C1 segment of cervical spinal cord (tissue), 14 donors: ENCODE results near the gene PRKCQ.

Experiments
- DNase-seq, 14 donors: peaks; one replicate each; lab custom pipeline; 2025; lab: John Stamatoyannopoulos, UW

PRKCQ gene

DNA sequence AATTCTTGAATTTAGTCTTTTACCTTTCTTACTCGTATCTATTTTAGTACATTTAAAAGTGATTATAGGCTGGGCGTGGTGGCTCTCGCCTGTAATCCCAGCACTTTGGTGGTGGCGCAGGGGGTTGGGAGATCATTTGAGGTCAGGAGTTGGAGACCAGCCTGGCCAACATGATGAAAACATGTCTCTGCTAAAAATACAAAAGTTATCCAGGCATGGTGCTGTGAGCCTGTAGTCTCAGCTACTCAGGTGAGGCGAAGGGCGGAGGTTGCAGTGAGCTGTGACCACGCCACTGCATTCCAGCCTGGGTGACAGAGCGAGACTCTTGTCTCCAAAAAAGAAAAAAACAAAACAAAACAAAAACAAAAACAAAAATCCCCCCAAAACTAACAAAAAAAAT lies 12.2 kb downstream of the PRKCQ start:
- no peak for DNase-seq

GRCh38 chr10:6567203-6567703 lies 12.8 kb downstream of the PRKCQ start:
- DNase-seq, result no peak

- no peak for DNase-seq
Measured at GRCh38 chr10:6565588-6565987, 14.5 kb downstream of the PRKCQ start.

- no peak for DNase-seq
Measured at GRCh38 chr10:6564367-6564766, 15.7 kb downstream of the PRKCQ start.

DNA sequence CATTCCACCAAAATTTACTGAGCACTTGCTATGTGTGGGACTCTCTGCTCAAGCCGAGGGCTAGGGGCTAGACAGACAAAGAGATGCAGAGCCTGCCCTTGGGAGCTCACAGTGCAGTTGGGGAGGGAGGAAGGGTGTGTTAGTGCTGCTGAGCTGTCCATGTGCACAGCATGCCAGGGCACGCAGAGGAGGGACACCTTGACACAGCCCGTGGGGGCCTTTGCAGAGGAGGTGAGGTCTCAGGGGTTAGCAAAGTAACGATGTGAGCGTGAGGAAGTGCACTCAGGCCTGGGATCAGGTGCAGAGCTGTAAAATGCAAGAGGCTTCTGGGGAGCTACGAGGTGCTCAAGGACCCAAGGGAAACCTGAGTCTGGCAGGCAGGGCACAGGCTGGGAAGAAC lies 16.3 kb downstream of the PRKCQ start:
- no peak for DNase-seq

- DNase-seq, result no peak
Measured at GRCh38 chr10:6563075-6563474, 17.0 kb downstream of the PRKCQ start.

- no peak for DNase-seq
Measured at GRCh38 chr10:6562221-6562620, 17.9 kb downstream of the PRKCQ start.

GRCh38 chr10:6561552-6561951 lies 18.5 kb downstream of the PRKCQ start:
- no peak for DNase-seq

DNA sequence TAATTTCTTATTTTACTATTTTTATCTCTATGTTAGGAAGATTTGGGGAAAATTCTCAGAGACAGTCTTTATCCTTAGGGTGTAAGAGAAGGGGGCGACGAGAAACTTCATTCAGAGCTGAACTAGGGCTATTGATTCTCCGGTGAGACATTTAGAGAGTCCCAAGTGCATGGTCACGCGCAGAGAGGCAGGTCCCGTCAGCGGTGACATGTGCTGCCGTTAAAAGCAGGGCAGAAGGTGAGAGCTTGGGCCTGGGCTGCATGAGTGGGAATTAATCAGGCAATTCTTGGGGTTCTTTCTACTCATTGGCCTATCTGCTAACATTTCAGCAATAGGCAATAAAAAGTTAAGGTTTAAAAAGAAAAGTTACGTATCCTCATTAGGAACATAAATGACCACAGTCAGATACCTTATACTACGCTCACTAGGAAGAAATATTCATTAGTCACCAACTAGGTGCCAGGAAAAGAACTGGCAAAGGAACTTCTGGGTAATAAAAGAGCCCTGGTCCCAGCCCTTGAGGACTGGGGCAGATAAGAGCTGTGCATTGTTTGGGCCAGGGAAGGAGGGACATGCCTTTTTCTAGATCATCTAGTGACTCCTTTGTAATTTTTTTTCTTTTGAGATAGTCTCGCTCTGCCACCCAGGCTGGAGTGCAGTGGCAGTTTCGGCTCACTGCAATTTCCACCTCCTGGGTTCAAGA lies 21.2 kb downstream of the PRKCQ start:
- DNase-seq, result no peak

DNA sequence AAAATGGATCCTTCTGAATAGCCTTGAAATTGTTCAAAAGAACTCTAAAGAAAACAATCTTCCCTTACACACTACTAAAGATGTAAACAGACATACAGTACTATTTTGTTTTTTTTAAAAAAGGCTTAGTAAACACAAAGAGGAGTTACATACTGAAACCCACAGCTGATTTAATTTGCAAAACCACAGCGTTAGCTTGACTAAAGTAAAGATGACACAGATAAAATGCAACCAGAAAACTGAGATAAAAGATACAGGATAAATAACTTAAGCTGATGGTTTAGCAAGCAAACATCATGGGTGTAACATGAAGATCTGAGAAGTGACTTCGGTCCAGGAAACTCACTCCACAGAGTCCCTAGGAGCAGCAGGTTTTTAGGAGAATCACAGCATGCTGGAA lies 21.8 kb downstream of the PRKCQ start:
- no peak for DNase-seq

DNA sequence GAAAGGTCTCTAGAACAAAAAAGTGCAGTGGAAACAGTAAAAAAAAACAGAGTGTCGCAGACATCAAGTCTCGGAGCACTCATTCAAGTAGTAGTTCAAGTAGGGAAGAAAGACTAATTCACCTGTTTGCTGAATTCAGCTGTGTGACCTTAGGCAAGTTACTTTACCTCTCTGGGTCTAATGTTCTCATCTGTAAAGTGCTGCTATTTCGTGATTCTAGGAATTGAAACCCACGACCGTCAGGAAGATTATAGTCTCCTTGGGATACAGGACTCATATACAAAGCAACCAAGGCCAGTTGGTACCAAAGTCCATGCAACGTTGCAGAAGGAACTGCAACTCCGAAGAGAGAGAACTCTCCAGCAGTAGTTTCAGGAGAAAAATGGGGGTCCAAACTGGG lies 26.1 kb downstream of the PRKCQ start:
- no peak for DNase-seq

DNA sequence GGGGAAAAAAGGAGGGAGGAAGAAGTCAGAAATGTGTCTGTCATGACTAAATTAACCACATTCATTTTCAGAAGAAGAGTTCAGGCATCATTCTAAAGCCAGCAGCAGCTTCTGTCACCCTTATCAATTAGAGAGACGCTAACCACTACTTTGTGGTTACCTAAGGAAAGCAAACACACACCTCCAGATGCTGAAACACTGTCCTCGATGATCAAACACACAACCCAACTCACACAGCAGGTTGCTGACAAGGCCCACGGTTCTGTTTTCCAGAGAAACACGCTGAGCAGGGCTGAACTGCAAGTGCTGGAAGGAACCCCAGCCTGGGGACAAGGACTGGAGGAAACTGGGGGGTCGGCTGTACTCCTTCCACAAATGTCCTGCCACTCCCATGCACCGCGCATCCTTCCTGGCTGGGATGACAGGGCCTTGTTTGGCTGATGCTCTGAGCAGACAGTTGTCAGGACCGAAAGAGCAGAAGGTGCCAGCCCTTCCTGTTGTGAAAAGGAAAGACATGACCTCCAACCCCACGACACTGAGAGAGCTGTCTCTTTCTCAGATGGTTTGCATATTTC lies 36.6 kb downstream of the PRKCQ start:
- DNase-seq, result no peak

DNA sequence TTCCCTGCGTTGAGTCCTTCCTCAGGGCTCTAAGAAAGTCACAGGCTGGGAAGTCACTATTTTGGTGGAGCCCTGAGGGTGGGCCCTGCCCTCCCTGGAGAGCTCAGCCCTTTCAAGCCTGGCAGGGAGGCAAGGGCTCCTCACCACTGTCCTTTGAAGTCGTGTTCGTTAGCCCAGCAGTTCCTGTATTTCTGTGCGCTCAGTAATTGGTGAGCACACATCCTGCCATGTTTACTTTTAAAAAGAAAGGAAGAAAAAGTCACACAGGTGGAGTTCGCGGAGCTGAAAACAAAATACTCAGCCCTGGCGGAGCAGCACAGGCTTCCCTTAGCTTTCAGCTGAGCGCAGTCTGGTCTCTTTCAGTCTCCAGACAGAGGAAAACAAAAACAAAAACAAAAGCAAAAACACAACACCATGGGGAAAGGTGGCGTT lies 37.1 kb downstream of the PRKCQ start:
- no peak for DNase-seq

DNA sequence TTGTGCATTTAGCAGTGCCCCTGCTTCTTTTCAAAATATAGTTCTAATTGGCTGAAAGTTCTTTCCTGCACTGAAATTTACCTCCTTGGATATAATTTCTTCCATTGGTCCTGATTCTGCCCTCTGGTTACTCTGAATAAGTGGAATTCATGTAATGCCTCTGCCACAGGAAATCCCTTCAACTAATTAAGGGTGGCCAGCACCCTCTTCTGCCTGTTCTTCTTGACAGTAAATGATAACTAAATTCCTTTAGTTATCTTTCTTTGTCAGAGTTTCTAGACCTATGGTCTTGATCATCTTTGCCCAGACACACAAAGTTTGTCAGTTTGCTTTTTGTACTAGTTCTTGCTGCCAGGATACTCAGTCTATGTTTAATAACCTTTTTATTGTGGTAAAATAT lies 40.2 kb downstream of the PRKCQ start:
- no peak for DNase-seq

DNA sequence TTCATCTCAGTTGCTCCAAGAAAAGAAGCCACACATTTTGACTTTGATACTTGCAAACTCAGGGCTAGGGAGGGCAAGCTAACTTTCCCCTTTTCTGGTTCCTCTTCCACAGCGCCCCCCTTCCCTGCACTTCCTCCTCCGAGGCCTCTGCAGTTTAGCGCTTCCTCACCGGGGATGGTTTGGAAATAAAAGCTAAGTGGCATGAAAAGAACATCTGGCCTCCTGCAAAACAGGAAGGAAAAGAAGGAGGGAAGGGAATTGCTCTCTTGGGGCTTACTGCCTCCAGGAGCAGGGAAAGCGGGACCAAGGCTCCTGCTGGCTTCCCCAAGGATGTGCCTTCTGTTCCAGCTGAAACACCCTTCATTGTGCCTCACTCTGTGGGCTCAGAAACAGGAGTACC lies 42.3 kb downstream of the PRKCQ start:
- DNase-seq, result peak in 1 of 14 donors; percentile 0

GRCh38 chr10:6536102-6536501 lies 44.0 kb downstream of the PRKCQ start:
- no peak for DNase-seq

DNA sequence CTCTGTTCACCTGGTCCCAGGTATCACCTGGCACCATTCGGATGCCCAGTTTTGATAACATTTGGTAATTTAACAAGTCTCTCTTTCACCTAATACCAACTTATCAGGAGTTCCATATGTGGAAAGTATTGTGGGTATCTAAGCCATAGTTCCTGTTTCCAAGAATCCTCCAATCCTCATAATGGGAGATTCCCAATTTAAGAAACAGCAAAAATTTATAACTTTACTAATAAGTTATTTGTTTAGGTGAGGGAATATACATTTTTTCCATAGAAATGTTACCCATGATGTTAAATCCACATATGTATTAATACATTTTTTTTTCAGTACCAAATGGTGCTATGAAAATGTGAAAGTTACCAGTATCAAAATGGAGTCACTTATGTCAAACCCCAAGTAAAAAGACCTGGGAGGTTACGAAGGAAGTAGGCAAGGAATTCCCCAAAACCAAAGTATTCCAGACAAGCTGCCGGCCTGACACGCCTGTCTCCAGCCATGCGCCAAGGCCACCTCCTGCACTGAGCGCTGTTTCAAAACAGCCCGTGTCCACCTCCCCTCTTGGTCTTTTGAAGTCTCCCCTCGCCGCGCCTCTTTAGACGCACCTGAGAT lies 44.8 kb downstream of the PRKCQ start:
- DNase-seq, result no peak

- DNase-seq, result no peak
Measured at GRCh38 chr10:6532321-6532720, 47.8 kb downstream of the PRKCQ start.

GRCh38 chr10:6530966-6531365 lies 49.1 kb downstream of the PRKCQ start:
- DNase-seq, result no peak

DNA sequence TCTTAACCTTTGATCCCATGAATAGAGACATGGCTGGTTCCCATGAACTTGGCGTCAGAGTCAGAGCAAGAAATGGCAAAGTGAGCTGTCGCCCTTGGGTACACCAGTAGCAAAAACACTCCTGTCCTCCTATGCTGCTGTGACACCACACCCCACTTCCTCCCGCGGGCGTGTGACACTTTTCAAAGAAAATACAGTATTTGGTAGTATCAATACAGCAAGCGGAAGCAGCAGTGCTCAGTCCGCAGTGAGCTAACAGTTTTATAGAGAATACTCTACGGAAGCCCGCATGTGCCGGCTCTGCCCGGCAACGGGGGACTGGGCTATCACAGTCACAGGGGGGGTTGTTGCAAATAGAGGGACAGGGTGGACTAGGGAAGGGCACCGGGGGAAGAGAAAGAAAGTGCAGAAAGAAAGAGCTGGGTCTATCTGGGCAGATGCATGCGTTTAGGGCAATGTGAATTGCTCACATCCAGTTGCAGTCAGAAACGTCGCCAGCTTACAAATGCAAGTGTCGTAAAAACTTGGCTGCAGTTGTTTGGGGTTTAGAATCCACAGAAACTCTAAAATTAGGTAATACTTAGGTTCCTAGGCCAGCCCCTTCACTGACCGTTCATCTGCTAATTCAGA lies 49.8 kb downstream of the PRKCQ start:
- DNase-seq, result no peak

- no peak for DNase-seq
Measured at GRCh38 chr10:6528198-6528950, 51.7 kb downstream of the PRKCQ start.

DNA sequence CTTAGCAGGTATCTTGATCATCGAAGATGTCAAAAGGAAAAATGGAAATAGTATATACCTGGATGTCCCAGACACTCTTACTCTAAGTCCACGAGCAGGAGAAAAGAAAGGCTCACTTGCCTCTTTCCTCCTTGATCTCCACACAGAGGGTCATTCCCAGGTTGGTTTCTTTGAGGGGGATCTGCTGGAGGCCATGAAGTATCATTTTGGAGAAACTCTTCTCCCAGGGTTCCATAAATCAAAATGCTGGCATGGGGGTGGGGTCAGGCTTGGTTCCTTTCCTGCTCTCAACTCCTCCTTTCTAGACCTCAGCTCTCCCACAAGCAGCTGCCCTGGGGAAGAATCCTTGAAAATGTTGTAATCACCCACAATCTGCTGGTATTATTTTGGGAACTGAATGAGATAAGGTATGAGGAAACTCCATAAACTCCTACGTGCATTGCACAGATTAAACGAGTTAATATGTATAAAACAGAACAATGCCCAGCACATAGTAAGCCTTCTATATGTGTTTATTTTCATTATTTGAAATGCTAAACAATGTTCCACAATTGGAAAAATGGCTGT lies 54.4 kb downstream of the PRKCQ start:
- no peak for DNase-seq
